GM18873 (cell line): ENCODE data around the gene PRMT7.

Experiments
- ATAC-seq: cut with Tn5 transposase; IDR thresholded peaks from one replicate; pipeline ENCODE4 v1.9.1; 2021; ENCODE audit warnings: mild to moderate bottlenecking, moderate library complexity, moderate number of reproducible peaks; ENCODE audit not compliant: unreplicated experiment, low FRiP score

Gene PRMT7, protein sequence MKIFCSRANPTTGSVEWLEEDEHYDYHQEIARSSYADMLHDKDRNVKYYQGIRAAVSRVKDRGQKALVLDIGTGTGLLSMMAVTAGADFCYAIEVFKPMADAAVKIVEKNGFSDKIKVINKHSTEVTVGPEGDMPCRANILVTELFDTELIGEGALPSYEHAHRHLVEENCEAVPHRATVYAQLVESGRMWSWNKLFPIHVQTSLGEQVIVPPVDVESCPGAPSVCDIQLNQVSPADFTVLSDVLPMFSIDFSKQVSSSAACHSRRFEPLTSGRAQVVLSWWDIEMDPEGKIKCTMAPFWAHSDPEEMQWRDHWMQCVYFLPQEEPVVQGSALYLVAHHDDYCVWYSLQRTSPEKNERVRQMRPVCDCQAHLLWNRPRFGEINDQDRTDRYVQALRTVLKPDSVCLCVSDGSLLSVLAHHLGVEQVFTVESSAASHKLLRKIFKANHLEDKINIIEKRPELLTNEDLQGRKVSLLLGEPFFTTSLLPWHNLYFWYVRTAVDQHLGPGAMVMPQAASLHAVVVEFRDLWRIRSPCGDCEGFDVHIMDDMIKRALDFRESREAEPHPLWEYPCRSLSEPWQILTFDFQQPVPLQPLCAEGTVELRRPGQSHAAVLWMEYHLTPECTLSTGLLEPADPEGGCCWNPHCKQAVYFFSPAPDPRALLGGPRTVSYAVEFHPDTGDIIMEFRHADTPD

DNA sequence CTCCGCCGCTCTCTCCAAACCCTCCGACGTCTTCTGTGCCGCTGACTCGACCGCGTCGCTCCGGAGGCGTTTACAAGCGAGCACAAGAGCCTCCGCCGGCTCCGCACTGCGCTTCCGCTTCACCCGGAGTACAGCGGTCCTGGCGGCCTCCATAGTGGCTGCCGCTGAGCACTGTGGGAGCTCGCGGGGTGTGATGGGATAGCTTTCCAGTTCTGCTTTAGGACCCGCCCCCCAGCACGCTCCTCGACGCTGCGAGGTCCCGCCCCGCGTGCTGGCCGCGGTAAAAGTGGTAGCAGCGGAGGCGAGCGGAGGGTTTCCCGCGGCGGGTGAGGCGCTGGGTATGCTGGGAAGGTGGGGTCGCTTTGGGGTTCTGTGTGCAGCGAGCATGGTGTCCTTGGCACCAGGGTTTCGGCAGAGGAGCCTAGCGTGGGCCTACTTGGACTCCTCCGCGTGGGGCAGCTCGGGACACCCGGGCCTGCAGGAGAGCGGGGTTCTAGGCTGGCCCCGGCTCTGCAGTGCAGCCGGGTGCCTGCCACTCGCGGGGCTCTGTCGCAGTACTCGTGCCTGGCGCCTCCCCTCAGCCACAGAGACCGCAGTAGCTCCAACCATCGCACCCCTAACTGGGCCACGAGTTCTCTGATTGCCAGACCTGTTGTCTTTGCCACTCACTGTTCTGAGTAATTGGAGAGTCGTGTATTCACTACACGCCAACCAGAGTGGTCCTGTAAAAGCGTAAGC is at the start of gene PRMT7, which contains the start of gene SLC7A6OS:
Gene PRMT7 (plus strand): TSS at position 246 of the 738 bp plus-strand sequence. CDS start 4,961 bp downstream, outside the sequence.
Gene SLC7A6OS (minus strand): TSS at position 173 of the 738 bp plus-strand sequence. CDS start 20 bp downstream, at position 153.
- peak; percentile 93 for ATAC-seq

DNA sequence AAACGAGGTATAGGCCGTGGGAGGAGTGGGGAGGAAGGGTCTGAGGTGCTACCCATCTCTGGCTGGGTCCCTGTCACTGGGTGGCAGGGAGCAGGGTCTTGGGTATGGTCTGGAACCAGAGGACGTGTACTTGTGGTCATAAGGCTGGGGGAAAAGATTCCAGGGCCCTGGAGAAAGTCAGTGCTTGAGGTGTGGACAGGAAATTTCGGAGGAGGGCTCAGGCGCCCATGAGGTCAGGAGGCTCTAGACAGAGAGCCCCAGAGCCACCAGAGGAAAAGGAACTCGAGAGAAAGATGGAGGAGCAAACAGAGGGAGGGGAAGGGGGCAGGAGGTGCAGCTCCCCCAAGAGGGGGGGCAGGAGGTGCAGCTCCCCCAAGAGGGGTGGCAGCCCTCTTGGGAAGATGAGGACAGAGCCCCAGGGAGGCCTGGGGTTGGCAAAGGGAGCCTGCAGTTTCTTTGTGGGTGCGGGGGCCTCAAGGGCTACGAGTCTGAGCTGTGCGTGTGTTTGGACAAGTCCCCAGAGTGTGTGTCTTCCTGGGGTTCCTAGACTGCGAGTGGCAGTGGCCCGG is 47.2 kb upstream of the PRMT7 start:
- no peak for ATAC-seq

DNA sequence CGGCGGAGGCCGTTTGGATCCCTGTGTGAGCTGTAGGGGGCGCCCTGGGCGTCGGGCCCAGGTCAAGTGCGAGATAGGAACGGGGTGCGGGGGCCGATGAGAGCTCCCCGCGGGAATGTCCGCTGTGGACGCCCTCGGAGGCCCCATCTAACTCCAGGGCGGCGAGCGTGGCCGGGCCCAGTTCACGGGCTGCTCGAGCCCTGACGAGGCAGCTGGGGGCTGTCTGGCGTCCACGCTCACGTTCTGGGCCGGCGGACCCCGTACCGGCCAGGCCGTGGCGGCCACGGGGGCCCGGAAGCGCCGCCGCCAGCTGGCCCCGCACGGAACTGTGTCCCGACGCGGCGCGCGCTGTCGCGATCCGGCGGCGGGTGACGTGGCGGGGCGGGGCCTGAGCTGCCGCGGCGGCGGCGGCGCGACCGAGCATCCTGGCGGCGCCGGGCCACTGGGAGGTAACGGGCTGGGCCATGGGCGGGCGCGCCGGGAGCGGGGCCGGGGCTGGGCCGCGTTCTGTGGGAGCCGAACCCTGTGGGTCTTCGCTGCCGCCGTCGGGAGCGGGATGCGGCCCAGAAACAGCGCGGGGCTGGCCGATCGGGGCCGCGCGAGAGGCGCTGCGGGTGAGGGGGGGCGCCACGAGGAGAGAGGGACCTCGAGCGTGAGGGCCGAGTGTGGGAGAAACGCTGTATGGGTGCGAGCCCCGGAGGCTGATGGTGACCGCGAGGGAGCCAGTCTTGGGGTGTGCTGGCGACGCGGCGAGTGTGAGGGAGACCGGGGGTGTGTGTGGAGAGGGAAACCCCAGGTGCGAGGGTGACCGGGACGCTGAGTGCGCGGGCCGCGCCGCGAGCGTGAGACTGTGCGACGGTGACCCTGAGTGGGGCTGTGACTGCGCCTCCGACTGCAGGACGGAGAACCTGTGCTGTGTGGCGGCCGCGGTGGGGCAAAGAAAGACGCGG is 46.4 kb upstream of the PRMT7 start, which contains the start of gene SLC7A6:
Gene SLC7A6 (plus strand): TSS at position 399 of the 950 bp plus-strand sequence. CDS start 10,201 bp downstream, outside the sequence.
- no peak for ATAC-seq

DNA sequence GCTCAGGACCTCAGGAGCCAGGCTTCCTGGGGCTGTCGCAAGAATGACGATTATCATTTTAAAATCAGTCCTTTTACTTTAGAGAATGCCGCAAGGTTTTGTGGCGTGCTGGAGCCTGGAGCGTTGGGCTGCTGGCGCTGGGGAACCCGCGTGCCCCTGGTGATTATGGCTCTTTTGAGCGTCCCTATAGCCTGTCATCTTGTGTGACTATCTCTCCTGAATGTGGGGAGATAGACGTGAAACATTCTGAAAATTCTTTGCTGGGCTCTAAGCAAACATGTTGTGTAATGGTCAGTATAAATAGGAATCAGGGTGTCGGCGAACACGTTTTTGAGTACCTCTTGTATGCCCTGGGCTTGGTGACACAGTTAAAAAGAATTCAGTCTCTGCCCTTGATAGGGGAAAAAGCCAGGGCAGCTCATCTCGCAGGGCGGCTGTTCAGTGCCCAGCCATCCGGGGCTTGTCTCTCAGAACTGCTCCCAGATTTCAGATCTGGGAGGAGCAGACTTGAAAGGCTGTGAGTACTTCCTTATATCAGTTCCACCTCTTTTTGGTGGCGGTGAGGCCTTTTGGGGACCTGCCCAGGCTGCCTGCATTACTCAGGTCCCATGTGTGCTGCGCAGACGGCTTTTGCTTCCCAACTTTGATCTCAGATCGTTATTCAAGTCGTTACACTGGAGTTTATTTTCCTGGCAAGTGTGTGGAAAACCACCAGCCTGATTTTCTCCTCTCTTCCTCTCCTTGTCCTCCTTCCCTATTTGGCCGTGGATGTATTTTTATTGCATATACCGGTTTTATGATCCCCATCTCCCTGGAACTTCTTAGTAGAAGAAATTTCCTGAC is 45.5 kb upstream of the PRMT7 start:
- no peak for ATAC-seq

DNA sequence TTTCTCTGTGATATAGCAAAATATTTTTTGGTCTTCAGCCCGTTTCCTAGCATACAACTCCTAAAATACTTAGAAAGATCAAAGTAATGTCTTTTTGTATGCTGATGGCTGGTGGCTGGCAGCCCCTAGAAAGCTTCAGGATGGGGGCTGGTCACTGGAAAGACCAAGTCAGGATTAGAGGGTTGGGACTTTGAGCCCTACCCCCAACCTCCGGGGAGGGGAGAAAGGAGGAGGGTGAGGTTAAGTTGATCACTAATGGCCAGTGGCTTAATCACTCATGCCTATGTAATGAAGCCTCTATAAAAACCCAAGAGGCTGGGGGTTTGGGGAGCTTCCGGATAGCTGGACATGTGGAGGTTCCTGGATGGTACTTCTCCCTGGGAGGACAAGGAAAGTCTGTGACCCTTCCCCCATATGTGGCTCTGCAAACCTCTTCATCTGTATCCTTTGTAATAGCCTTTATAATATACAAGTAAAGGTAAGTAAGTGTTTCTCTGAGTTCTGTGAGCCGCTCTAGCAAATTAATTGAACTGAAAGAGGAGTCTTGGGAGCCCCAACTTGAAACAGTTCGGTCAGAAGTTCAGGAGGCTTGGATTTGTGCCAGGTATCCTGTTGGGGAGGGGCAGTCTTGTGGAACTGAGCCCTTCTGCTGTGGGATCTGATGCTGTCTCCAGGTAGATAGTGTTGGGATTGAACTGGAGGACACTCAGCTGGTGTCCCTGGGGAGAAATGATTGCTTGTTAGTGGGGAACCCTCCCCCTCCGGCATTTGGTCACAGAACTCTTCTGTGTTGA is 43.0 kb upstream of the PRMT7 start:
- no peak for ATAC-seq

DNA sequence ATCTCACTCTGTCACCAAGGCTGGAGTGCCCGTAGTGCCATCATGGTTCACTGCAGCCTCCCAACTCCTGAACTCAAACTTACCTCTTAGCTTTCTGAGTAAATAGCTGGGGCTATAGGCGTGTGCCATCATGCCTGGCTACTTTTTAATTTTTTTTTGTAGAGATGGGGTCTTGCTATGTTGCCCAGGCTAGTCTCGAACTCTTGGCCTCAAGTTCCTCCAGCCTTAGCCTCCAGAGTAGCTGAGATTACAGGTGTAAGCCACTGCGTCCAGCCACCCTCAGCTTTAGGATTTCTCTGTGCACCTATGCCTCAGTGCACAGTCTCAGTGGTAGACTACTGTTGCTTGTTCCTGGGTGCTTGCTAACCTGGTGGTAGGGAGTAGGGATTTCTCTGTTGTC is 41.0 kb upstream of the PRMT7 start:
- no peak for ATAC-seq

DNA sequence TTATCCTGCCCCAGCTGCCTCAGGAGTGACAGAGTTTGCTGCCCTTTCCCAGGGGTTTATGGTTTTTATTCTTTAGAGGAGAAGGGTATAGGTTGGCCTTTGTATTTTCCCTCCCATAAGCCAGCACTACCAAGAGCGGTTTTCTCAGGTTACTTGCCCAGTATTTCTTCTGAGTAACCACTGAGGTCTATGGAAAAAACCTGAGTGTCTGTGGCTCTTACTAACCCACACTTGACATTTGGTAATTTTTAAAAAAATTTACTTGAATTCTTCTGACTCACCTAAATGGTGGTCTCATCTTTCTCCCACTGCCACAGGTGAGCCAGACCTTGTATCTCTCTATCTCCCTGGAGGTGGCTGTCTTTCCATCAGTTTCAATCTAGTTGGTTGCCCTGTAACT is 40.5 kb upstream of the PRMT7 start:
- ATAC-seq: no peak

DNA sequence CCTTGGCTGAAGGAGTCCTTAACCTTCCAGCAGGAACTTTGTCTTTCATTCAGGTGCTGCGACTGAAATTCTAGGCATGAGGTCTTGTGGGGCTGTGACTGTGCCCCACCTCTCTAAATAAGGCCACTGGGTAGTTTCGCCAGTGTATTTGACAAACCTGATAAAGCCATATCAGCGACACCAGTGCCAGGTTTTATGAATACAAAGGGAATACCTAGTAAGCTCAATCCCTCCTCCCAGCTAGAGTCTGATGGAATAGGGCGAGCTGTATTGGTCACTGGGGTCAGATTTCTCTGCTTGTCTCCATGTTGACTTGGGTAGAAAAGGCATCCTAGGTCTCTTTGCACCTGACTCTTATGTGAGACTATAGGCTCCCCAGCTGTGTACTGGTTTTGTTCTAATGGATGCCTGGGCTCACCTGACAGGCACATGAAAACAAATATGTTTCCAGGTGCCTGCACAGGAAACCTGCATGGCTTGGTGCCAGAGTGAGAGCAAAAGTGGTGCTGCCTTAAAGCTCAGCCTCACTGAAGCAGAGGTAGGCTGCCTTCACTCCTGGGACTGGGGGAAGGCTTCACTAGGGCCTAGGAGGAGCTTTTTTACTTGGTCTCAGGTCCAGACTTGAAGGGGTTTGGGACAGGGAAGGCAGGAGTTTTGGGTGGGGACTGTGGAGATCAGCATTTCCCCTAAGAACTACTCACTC is 38.2 kb upstream of the PRMT7 start:
- no peak for ATAC-seq

DNA sequence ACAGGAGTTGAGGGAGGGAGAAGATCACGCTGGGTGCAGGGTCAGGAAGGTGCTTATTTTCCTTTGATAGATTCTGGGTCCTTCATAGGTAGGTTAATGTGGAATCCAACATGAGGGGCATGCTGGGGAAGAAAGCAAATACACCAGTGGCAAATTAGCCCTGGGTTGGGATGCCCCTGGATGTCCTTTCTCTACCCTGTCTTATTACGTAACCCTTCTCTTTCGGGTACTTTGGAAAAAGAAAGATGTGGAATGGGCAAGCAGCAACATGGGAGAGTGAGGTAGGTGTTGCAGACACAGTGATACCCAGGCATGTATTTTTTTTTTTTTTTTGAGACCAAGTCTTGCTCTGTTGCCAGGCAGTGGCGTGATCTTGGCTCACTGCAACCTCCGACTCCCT is 37.4 kb upstream of the PRMT7 start:
- ATAC-seq: no peak

DNA sequence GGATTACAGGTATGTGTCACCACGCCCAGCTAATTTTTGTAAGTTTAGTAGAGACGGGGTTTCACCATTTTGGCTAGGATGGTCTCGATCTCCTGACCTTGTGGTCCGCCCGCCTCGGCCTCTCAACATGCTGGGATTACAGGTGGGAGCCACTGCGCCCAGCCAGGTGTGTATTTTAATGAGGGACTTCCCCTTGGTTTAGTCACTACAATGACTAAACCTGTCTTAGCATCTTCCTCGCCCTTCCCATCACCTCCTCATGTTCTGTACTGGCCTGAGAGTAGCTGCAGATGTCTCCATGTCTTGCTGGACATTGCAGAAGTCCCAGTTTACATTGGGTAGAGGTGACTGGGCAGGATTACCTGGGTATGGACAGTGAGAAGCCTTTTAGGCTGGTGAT is 36.9 kb upstream of the PRMT7 start:
- no peak for ATAC-seq

DNA sequence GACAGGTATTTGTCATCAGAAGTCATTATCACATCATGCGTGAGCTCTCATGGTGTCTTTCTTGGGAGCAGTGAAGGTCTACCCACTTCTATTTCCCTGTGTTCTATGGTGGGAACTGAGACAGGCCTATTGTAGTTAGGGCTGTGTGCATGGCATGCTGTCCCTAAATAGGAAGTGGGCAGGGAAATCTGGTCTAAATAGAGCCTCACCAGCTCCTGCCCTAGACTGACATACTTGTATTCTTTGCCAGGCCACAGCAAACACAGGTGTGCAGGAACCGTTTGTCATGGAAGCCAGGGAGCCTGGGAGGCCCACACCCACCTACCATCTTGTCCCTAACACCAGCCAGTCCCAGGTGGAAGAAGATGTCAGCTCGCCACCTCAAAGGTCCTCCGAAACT is 36.4 kb upstream of the PRMT7 start:
- ATAC-seq: no peak

DNA sequence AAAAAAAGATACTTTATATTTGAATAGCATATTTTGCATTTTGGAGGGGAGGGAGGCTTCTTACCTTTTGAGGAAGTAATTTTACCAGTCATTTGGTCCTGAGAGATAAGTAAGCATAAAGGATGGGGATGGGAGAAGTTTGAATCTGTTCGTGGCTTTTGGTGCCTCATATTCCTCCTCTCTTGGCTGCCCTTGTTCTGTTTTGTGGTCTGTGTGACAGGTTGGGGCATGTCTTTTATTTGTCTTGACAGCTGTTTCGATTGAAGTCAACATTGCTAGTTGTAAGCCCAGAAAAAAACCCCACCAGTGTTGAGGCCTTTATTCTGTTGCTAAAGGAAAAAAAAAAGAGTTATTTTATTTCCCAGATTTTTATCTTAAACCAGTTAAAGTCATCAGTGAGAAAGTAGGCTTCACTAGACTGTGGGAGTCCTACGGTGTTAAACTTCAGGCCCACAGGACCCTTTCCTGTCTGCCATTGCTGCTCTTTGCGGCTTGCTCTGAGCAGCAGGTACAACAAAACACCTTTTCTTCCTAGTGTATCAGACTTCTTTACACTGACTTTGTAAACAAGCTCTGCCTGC is 35.1 kb upstream of the PRMT7 start:
- ATAC-seq: no peak

DNA sequence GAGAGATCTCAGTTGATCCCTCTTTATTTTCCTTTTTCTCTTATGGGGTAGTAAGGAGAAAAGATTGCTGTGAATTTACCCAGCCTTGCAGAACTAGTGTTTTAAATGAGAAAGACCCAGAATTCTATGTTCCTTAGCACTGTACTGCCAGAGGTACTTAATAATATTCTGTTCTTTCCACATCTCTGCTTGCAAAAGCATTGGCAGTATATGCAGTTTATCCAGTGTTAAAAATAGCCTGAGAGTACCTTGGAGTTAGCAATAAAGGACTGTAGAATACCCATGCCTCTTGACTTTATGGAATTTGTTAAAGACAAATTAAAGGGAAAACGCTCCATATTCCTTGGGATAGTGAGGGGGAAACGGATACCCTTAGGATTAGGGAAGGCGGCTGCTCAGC is 34.6 kb upstream of the PRMT7 start:
- ATAC-seq: no peak

DNA sequence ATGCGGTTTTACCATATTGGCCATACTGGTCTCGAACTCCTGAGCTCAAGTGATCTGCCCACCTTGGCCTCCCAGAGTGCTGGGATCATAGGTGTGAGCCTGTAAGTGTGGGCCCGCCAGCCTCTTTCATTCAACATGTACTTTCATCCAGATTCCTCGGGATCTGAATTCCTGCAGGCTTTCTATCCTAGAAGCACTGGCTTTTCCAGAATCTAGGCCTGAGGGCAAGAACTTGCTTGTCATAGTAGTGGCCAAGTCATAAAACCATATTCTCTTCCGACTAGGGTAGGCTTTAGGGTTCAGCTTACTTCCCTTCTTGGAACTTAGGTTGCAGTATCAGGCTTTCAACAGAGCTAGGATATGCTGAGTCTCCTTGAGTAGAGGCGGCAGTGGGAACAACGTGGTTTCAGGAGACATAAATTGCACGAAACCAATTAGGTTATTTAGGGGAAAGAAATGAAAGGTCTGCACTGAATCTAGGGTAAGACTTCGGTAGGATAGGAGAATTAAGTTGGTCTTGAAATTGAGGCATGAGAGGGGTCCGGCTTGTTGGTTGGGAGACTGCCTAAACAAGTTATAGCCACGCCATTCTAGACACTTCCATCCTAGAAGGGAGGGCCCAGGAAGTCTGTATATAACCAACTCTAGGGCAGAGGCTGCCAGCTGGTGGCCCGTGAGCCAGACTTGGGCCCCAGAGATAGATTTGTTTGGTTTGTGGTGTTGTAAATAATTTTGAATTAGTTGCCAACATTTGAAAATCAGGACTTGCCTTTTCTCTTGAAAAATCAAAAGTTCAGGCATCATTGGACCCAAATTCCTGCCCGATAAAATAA is 30.9 kb upstream of the PRMT7 start:
- ATAC-seq: no peak

DNA sequence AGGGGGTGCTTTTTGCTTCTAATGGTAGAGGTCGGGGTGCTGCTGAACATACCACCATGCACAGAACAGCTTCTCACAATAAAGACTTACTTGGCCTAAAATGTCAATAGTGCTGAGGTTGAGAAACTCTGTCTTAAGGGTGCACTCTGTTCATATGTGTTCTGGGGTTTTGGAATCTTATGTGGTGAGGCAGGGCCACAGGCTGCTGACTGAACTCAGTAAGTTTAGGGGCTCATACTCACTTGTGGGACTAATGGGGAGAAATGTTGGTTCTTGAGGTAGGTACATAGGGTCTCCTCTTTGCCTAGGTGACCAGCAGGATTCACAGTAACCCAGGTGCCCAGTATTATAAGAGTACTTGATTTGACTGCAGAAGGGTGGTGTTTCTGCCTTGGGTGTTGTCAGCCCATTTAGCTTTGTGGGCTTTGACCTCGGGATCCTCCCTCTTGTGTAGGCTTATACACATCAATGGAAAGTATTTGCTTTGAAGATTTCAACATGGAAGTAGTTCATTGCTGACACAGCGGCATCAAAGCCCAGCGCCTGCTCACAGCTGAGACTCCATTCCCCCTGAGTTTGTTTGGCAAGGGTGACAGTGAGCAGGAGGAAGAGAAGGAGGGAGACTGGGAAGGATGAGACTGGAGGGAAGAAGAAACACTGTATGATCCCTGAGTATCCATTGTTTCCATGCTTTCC is 29.3 kb upstream of the PRMT7 start:
- ATAC-seq: no peak
